K562 (cell line): ENCODE measurements around the gene CAMK2B. TPM values are rescaled to one million over a fixed set of nuclear protein-coding genes. Genes with fewer than 3 reads are reported as not detected.

Experiments
- ATAC-seq: fragments of 200-7000 bp; cut with Tn5 transposase; 3 replicates; pipeline ENCODE4 v1.9.1; 2020; ENCODE audit warnings: moderate library complexity
- BruUV-seq: library from RNA; stranded (reverse); fragments of 400-500 nt; replicated peaks from 2 replicates; lab custom pipeline; 2021; lab: Mats Ljungman, UMichigan
- CTCF ChIA-PET: fragments of 300-600 bp; formaldehyde crosslinking; extraction: SDS; loops from one replicate; lab custom pipeline; 2021; ENCODE audit warnings: low intra/inter-chr PET ratio; lab: Yijun Ruan, JAX
- POLR2A ChIA-PET: fragments of 300-600, 350-650 bp; sonication (Branson Sonifier 250); formaldehyde crosslinking; extraction: SDS; loops from one replicate; lab custom pipeline; 2021; ENCODE audit warnings: antibody characterized with exemption, inconsistent platforms; lab: Yijun Ruan, JAX
- DNase-seq, 4 experiments: peaks; one replicate each; pipeline versions ENCODE4 v3.0.0 to v3.0.0-alpha.2; 2011 to 2018; ENCODE audit warnings: low spot score in 3 of 4, mixed read lengths in 3 of 4; ENCODE audit errors: extremely low read depth in 1 of 4
- FAIRE-seq: peaks from 2 replicates; lab custom pipeline; 2011; peaks lifted over from hg19 to GRCh38; lab: Jason Lieb, UNC
- H2AFZ ChIP-seq: 2 replicates; pipeline ENCODE4 v1.6.0; 2011; ENCODE audit warnings: low read depth, low read length, control low read depth, inconsistent platforms
- H3K27ac ChIP-seq: fragments of 200-600 bp; 3 replicates; pipeline ENCODE4 v1.8.0; 2011; ENCODE audit warnings: low read depth, mild to moderate bottlenecking, control low read depth, inconsistent platforms, low read length, moderate library complexity, mixed read lengths; ENCODE audit errors: extremely low read depth
- H3K27me3 ChIP-seq, 2 experiments: fragments of 300-600 bp in 1 of 2; 2 replicates in 1 of 2; 3 replicates in 1 of 2; pipeline versions ENCODE4 v1.6.0 to v1.8.0; 2011; ENCODE audit warnings: inconsistent platforms in 2 of 2, low read length in 2 of 2, mild to moderate bottlenecking in 1 of 2, mixed read lengths in 1 of 2, moderate library complexity in 1 of 2; ENCODE audit not compliant: control insufficient read depth in 2 of 2, insufficient read depth in 2 of 2
- H3K36me3 ChIP-seq: fragments of 300-600 bp; 3 replicates; pipeline ENCODE4 v1.8.0; 2011; ENCODE audit warnings: mild to moderate bottlenecking, low read length, inconsistent platforms; ENCODE audit not compliant: control insufficient read depth, insufficient read depth
- H3K4me1 ChIP-seq, 2 experiments: fragments of 200-600 bp in 1 of 2; replicated peaks in 1 of 2; 2 replicates in 1 of 2; 3 replicates in 1 of 2; pipeline versions ENCODE4 v1.5.1 to v1.8.0; 2011; ENCODE audit warnings: inconsistent platforms in 2 of 2, low read length in 2 of 2, mild to moderate bottlenecking in 1 of 2, mixed read lengths in 1 of 2, moderate library complexity in 1 of 2; ENCODE audit not compliant: control insufficient read depth in 2 of 2, insufficient read depth in 2 of 2
- H3K4me2 ChIP-seq: 2 replicates; pipeline ENCODE4 v1.6.1; 2011; ENCODE audit warnings: low read length, control low read depth, inconsistent platforms, mixed read lengths; ENCODE audit not compliant: insufficient read depth
- H3K4me3 ChIP-seq: fragments of 200-600 bp; sonication (generic), shearing (Covaris generic); 2 replicates; pipeline ENCODE4 v1.5.1; 2016; ENCODE audit warnings: control low read depth, inconsistent platforms
- H3K79me2 ChIP-seq: fragments of 200-600 bp; 3 replicates; pipeline ENCODE4 v1.8.0; 2011; ENCODE audit warnings: low read length, inconsistent platforms; ENCODE audit not compliant: control insufficient read depth, insufficient read depth
- H3K9ac ChIP-seq, 2 experiments: 2 replicates each; pipeline versions ENCODE4 v1.6.0 to v1.6.1; 2011; ENCODE audit warnings: low read depth in 2 of 2, low read length in 2 of 2, control low read depth in 1 of 2, inconsistent platforms in 1 of 2, mild to moderate bottlenecking in 1 of 2, mixed read lengths in 1 of 2; ENCODE audit not compliant: insufficient read depth in 1 of 2
- H3K9me1 ChIP-seq: one replicate; pipeline ENCODE4 v1.6.0; 2011; ENCODE audit warnings: inconsistent platforms, mild to moderate bottlenecking, low read length, moderate library complexity; ENCODE audit not compliant: control insufficient read depth, insufficient read depth
- H3K9me3 ChIP-seq: replicated peaks from 2 replicates; pipeline ENCODE4 v1.5.1; 2011; ENCODE audit warnings: low read depth, low read length, inconsistent platforms; ENCODE audit not compliant: control insufficient read depth, insufficient read depth
- H4K20me1 ChIP-seq: replicated peaks from 2 replicates; pipeline ENCODE4 v1.6.1; 2011; ENCODE audit warnings: low read length, inconsistent platforms, mixed read lengths; ENCODE audit not compliant: control insufficient read depth, insufficient read depth
- ARID3B ChIP-seq: fragments of 250-450 bp; sonication (Bioruptor Pico); IDR thresholded peaks from 2 replicates; pipeline ENCODE4 v1.4.0; 2020; ENCODE audit warnings: borderline replicate concordance
- CBX1 ChIP-seq: sonication (generic); IDR thresholded peaks from 2 replicates; pipeline ENCODE4 v1.6.1; 2016; ENCODE audit warnings: antibody characterized with exemption, low read depth, mild to moderate bottlenecking
- GABPB1 ChIP-seq: sonication (generic); formaldehyde crosslinking; IDR thresholded peaks from 2 replicates; pipeline ENCODE4 v1.8.0; 2022; ENCODE audit warnings: mild to moderate bottlenecking, missing genetic modification reagents
- KAT8 ChIP-seq: fragments of 450-650 bp; IDR thresholded peaks from 2 replicates; pipeline ENCODE4 v1.6.1; 2016; ENCODE audit warnings: low read depth, mild to moderate bottlenecking
- KDM4B ChIP-seq, 2 experiments: fragments of 450-650 bp in 1 of 2; sonication (generic) in 1 of 2; IDR thresholded peaks; 2 replicates each; pipeline ENCODE4 v1.6.1; 2016 to 2017; ENCODE audit warnings: borderline replicate concordance in 2 of 2, antibody characterized with exemption in 1 of 2, low read depth in 1 of 2, mild to moderate bottlenecking in 1 of 2
- NCOA1 ChIP-seq: fragments of 450-650 bp; IDR thresholded peaks from 2 replicates; pipeline ENCODE4 v1.6.1; 2016; ENCODE audit warnings: low read depth
- POLR2H ChIP-seq: IDR thresholded peaks from 2 replicates; pipeline ENCODE4 v1.6.1; 2016; ENCODE audit warnings: missing genetic modification characterization, low read depth, mild to moderate bottlenecking, control low read depth, missing compliant biosample characterization, moderate library complexity
- RBFOX2 ChIP-seq: fragments of 200-400 bp; formaldehyde crosslinking; IDR thresholded peaks from 2 replicates; pipeline ENCODE4 v1.6.1; 2017; ENCODE audit warnings: low read depth, mild to moderate bottlenecking, low read length, moderate library complexity
- THRB ChIP-seq: fragments of 450-650 bp; formaldehyde crosslinking; conservative IDR thresholded peaks from 2 replicates; pipeline ENCODE4 v1.4.0; 2022; ENCODE audit warnings: mild to moderate bottlenecking, missing genetic modification characterization
- UBTF ChIP-seq, 2 experiments: IDR thresholded peaks; 2 replicates each; pipeline ENCODE4 v1.6.1; 2012; ENCODE audit warnings: improper control_type of control experiment in 2 of 2, low read depth in 2 of 2, low read length in 2 of 2, borderline replicate concordance in 1 of 2
- ZNF695 ChIP-seq: fragments of 450-650 bp; formaldehyde crosslinking; IDR thresholded peaks from 2 replicates; pipeline ENCODE4 v1.4.0; 2020; ENCODE audit warnings: mild to moderate bottlenecking, moderate library complexity
- ZZZ3 ChIP-seq: fragments of 450-650 bp; IDR thresholded peaks from 2 replicates; pipeline ENCODE4 v1.6.1; 2016; ENCODE audit warnings: antibody characterized with exemption, mild to moderate bottlenecking, moderate library complexity
- WGBS: fragments of 100-300 bp; shearing (Covaris generic); methylation state at CpG from one replicate; pipeline ENCODE4 v1.1.6; 2016; ENCODE audit warnings: low coverage, mixed read lengths; ENCODE audit not compliant: insufficient coverage; ENCODE audit errors: missing lambda C conversion rate; 5-methylcytosine and 5-hydroxymethylcytosine counted together
- in situ Hi-C: fragments of 300-500 bp; cut with MboI; formaldehyde crosslinking; loops from 4 replicates; pipeline ENCODE4 v1.15.0; 2018; ENCODE audit warnings: inconsistent platforms, mixed read lengths
- intact Hi-C: fragments of 100-400 bp; cut with micrococcal nuclease; formaldehyde crosslinking; loops from 2 replicates; pipeline ENCODE4 v1.14.2; 2022
- polyA plus RNA-seq, 8 experiments: library from polyadenylated mRNA; depleted of rRNA in 4 of 8; stranded (reverse) in 5 of 8; unstranded in 3 of 8; fragments of >200 nt; fragmentation: Nextera tagmentation in 2 of 8; fragmentation: Illumina TruSeq in 1 of 8; extraction: Ambion mirVana in 2 of 8; extraction: Trizol in 1 of 8; gene quantifications; 2 replicates each; pipeline versions ENCODE4 v1.2.1 to v1.2.3, GENCODE V29; 2011 to 2014; ENCODE audit warnings: inconsistent platforms in 1 of 8, missing spikeins in 1 of 8
- total RNA-seq, 7 experiments: library from RNA; depleted of rRNA in 6 of 7; stranded (reverse); fragments of >200 nt in 6 of 7; fragmentation: Illumina TruSeq in 2 of 7; extraction: Trizol in 2 of 7; gene quantifications; 2 replicates each; pipeline versions ENCODE4 v1.2.1 to v1.2.3, GENCODE V29; 2011 to 2021; ENCODE audit warnings: low replicate concordance in 1 of 7
- TF ChIP-seq, protein P1 (sequence below): IDR thresholded peaks from 2 replicates; pipeline ENCODE4 v1.6.1; 2016; ENCODE audit warnings: missing genetic modification characterization, missing compliant biosample characterization
- TF ChIP-seq, protein P2 (sequence below), 2 experiments: fragments of 450-650 bp in 1 of 2; sonication (generic) in 1 of 2; formaldehyde crosslinking in 1 of 2; IDR thresholded peaks in 1 of 2; conservative IDR thresholded peaks in 1 of 2; 2 replicates each; pipeline versions ENCODE4 v1.6.1 to v1.8.1; 2016 to 2023; ENCODE audit warnings: mild to moderate bottlenecking in 2 of 2, moderate library complexity in 2 of 2, inconsistent platforms in 1 of 2, missing genetic modification reagents in 1 of 2

CAMK2B gene
- total and polyA plus RNA-seq, 9 of the 15 experiments (the other 6 are each of a cell fraction or from before 2014, with no cell fraction given): 0.04 to 0.09 (median 0.05) TPM; not detected in 4

GRCh38 chr7:44226396-44226753 is 99.0 kb downstream of the CAMK2B start:
- Histone ChIP-seq H3K9me3 (no peaks in the 10 kb centered on the region), H3K27ac (no peak overlapping the region), H3K36me3 (no peaks in the 10 kb centered on the region), H3K79me2 (no peaks in the 10 kb centered on the region), H4K20me1 (peaks cover 4% of the 10 kb centered on the region; the same call in 1 of the 2 replicates), H3K4me1 (peaks cover 0 to 49% of the 10 kb centered on the region in 2 experiments; a peak in 2 of 5 replicates), H2AFZ (no peak overlapping the region), H3K9ac (no peak overlapping the region), H3K4me3 (no peak overlapping the region), H3K9me1 (no peaks in the 10 kb centered on the region), H3K27me3 (peaks cover 18 to 64% of the 10 kb centered on the region in 2 experiments; a peak in 4 of 5 replicates), H3K4me2 (no peak overlapping the region)
- no TSS peak for BruUV-seq
- ATAC-seq: no peak
- FAIRE-seq: no peak
- ChIA-PET POLR2A (interaction anchor here (0.6 kb wide), 1 partner anchor 30 kb away, joined by 3 read pairs; no protein-coding TSS in a partner anchor), CTCF (no interaction called here)
- no peak for DNase-seq
- in situ Hi-C loops: no loop called here
- intact Hi-C loops: no loop called here
- WGBS: 0% methylated on average over 7 of the region's 17 CpGs
- TF ChIP-seq ARID3B (CRISPR knock-in tag): no peak
- TF ChIP-seq POLR2H: no peak
- no peak for TF ChIP-seq KDM4B (IDR thresholded peaks at IDR 0.05; ENCODE audit: borderline replicate concordance in 2 of 2, low read depth in 1 of 2)
- TF ChIP-seq ZZZ3: no peak
- no peak for TF ChIP-seq THRB (CRISPR knock-in tag)
- no peak for TF ChIP-seq CBX1
- TF ChIP-seq, protein P1, sequence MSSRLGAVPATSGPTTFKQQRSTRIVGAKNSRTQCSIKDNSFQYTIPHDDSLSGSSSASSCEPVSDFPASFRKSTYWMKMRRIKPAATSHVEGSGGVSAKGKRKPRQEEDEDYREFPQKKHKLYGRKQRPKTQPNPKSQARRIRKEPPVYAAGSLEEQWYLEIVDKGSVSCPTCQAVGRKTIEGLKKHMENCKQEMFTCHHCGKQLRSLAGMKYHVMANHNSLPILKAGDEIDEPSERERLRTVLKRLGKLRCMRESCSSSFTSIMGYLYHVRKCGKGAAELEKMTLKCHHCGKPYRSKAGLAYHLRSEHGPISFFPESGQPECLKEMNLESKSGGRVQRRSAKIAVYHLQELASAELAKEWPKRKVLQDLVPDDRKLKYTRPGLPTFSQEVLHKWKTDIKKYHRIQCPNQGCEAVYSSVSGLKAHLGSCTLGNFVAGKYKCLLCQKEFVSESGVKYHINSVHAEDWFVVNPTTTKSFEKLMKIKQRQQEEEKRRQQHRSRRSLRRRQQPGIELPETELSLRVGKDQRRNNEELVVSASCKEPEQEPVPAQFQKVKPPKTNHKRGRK (tag): no peak
- TF ChIP-seq ZNF695 (CRISPR knock-in tag): no peak
- TF ChIP-seq UBTF (IDR thresholded peaks at IDR 0.05; ENCODE audit: borderline replicate concordance in 1 of 2, low read depth in 2 of 2, low read length in 2 of 2): no peak
- TF ChIP-seq KAT8: no peak
- TF ChIP-seq, protein P2, sequence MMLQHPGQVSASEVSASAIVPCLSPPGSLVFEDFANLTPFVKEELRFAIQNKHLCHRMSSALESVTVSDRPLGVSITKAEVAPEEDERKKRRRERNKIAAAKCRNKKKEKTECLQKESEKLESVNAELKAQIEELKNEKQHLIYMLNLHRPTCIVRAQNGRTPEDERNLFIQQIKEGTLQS (IDR thresholded peaks at IDR 0.05): no peak
- TF ChIP-seq, protein P2 (CRISPR knock-in tag; conservative IDR thresholded peaks at IDR 0.05): no peak
- no peak for TF ChIP-seq GABPB1 (CRISPR knock-in tag)
- no peak for TF ChIP-seq NCOA1
- TF ChIP-seq RBFOX2: no peak
